ENCODE results near the gene PCED1B.
A peak's percentile ranks its signal among the peaks of the same experiment; 100 is the strongest.

The PCED1B gene, protein sequence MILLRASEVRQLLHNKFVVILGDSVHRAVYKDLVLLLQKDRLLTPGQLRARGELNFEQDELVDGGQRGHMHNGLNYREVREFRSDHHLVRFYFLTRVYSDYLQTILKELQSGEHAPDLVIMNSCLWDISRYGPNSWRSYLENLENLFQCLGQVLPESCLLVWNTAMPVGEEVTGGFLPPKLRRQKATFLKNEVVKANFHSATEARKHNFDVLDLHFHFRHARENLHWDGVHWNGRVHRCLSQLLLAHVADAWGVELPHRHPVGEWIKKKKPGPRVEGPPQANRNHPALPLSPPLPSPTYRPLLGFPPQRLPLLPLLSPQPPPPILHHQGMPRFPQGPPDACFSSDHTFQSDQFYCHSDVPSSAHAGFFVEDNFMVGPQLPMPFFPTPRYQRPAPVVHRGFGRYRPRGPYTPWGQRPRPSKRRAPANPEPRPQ

DNA sequence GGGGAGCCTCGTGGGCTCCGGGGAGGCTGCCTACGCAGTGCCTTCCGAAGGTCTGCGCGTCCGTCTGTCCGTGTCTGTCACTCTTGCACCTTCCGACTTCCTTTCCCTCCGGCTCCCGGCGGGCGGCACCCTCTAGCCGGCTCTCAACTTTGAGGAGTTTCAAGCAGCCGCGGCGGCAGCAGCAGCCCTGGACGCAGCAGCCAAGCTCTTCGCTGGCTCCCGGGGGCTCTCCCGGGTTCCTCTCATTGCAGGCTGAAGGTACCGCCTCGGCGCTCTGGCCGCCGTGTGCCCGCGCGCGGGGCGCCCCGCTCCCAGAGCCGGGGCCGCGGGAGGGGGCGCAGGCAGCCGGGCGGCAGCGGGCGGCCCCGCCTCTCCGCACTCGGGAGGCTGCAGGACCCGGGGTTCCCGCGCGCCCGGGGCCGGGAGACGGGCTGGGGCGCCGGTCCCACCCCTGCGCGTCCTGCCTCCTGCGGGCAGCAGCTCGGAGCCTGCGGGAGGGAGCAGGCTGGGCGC is at the start of gene PCED1B, which contains the start of gene AMIGO2:
Gene PCED1B, plus strand, starts transcription at position 154 of the 513 bp plus-strand sequence. CDS start 155,443 bp downstream, outside the sequence.
Gene AMIGO2, minus strand, starts transcription at position 492 of the 513 bp plus-strand sequence. CDS start 957 bp downstream, outside the sequence.
- TF ChIP-seq, protein P1, sequence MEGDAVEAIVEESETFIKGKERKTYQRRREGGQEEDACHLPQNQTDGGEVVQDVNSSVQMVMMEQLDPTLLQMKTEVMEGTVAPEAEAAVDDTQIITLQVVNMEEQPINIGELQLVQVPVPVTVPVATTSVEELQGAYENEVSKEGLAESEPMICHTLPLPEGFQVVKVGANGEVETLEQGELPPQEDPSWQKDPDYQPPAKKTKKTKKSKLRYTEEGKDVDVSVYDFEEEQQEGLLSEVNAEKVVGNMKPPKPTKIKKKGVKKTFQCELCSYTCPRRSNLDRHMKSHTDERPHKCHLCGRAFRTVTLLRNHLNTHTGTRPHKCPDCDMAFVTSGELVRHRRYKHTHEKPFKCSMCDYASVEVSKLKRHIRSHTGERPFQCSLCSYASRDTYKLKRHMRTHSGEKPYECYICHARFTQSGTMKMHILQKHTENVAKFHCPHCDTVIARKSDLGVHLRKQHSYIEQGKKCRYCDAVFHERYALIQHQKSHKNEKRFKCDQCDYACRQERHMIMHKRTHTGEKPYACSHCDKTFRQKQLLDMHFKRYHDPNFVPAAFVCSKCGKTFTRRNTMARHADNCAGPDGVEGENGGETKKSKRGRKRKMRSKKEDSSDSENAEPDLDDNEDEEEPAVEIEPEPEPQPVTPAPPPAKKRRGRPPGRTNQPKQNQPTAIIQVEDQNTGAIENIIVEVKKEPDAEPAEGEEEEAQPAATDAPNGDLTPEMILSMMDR (conservative IDR thresholded peaks at IDR 0.05; ENCODE audit: low read length) = peak; percentile 49
- H3K4me3 ChIP-seq (ENCODE audit: low read length) = peak within 1 kb of the TSS; percentile 80
- peak; percentile 78 for DNase-seq (ENCODE audit: low read depth)

- TF ChIP-seq, protein P1 (conservative IDR thresholded peaks at IDR 0.05; ENCODE audit: low read length) = no peak
- DNase-seq (ENCODE audit: low read depth) = no peak
Measured at GRCh38 chr12:47029903-47030302, 49.5 kb upstream of the PCED1B start.

GRCh38 chr12:47032644-47033043 is 46.8 kb upstream of the PCED1B start:
- DNase-seq (ENCODE audit: low read depth) = peak; percentile 76
- TF ChIP-seq, protein P1 (conservative IDR thresholded peaks at IDR 0.05; ENCODE audit: low read length) = peak; percentile 66
- H3K4me3 ChIP-seq (ENCODE audit: low read length) = no peak overlapping the region

More at GRCh38 chr12:47029903-47030302, 49.5 kb upstream of the PCED1B start:
- no peak overlapping the region for H3K4me3 ChIP-seq (ENCODE audit: low read length)

GRCh38 chr12:47033081-47033480 is 46.3 kb upstream of the PCED1B start:
- DNase-seq (ENCODE audit: low read depth) = peak; percentile 42
- TF ChIP-seq, protein P1 (conservative IDR thresholded peaks at IDR 0.05; ENCODE audit: low read length) = no peak
- H3K4me3 ChIP-seq (ENCODE audit: low read length) = no peak overlapping the region

DNA sequence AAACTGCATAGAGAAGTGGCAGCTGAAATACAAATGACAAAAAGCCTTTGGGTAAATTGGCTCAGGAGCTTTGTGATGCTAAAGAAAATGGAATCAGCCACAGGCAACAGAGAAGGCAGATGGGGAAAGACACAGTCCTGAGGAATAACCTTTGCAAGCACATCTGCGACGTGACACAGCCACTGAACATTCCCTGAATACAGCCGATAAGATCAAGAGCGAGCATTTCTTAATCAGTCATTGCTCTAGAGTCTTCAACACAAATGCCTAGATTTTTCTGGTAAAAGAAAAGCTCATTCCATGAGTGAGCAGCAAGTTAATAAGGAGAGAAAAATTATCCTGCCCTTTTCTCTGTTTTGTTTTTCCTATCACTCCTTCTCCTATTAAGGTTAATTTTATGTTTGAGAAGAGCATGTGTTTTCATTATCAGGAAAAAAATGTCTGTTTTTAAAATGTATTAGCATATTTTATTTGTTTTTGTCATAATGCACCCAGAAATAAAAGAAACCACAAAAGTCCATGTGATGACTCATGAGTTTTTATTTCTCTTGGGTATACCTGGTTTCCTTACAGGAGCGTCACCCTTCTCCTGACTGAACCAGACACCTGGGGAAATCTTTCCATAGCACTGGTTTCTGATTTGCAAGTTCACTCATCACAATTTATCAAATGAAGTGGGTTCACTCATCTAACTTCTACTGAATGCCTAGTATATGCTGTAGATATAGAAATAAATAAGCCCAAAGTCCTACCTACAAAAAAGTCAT is 45.4 kb upstream of the PCED1B start:
- TF ChIP-seq, protein P1 (conservative IDR thresholded peaks at IDR 0.05; ENCODE audit: low read length) = no peak
- H3K4me3 ChIP-seq (ENCODE audit: low read length) = no peak overlapping the region
- no peak for DNase-seq (ENCODE audit: low read depth)

GRCh38 chr12:47034661-47035060 is 44.8 kb upstream of the PCED1B start:
- TF ChIP-seq, protein P1 (conservative IDR thresholded peaks at IDR 0.05; ENCODE audit: low read length) = no peak
- H3K4me3 ChIP-seq (ENCODE audit: low read length) = no peak overlapping the region
- DNase-seq (ENCODE audit: low read depth) = peak; percentile 82
